ENCODE measurements around the gene OMA1. TPM values are rescaled to one million over a fixed set of nuclear protein-coding genes. Genes with fewer than 3 reads are reported as not detected.

The OMA1 gene
- total RNA-seq (2021) = 11.9 and 14.6 TPM in 2 replicates
- percentile 63 among the genes with signal in this experiment for Bru-seq, nascent RNA
- percentile 62 among the genes with signal in this experiment for BruChase-seq, experiment 1, labeled RNA remaining after a 2-hour chase
- BruChase-seq, experiment 2, labeled RNA remaining after a 6-hour chase = percentile 53 among the genes with signal in this experiment
- long read RNA-seq, partial matches to known transcripts = 1 of 10 reads
- long read RNA-seq, other reads (novel, unspliced or antisense) = 9 of 10 reads

GRCh38 chr1:58546520-58547308, at the start of gene OMA1:
Gene OMA1 (minus strand): TSS chr1:58546726. CDS start chr1:58539294, 7,432 bp downstream.
- Histone ChIP-seq H3K27me3 (replicated peaks; ENCODE audit: insufficient read depth, low read depth, low read length, poor library complexity) (no peaks in the 10 kb centered on the region), H3K4me1 (ENCODE audit: insufficient read depth, low read length, poor library complexity, severe bottlenecking) (peaks cover 22% of the 10 kb centered on the region), H3K27ac (ENCODE audit: low read depth, low read length, poor library complexity, severe bottlenecking) (peak within 1 kb of the TSS; percentile 96), H3K36me3 (ENCODE audit: insufficient read depth, low read length, poor library complexity, severe bottlenecking) (no peaks in the 10 kb centered on the region), H3K4me3 (ENCODE audit: low read depth, low read length, poor library complexity, severe bottlenecking) (peak within 1 kb of the TSS; percentile 76), H3K9me3 (ENCODE audit: low read depth, low read length, poor library complexity, severe bottlenecking) (no peaks in the 10 kb centered on the region)
- CTCF ChIA-PET = interaction anchor here (0.6 to 1.2 kb wide), 3 partner anchors 31 to 529 kb away, joined by 3 to 12 read pairs (median 5); no protein-coding TSS in a partner anchor
- intact Hi-C loops (cut with micrococcal nuclease; ENCODE audit: unreplicated experiment) = loop anchor here (1.0 to 10.0 kb wide), 8 partner anchors 102 to 1714 kb away; partner anchors contain the start of gene DAB1
- peak; percentile 98 for DNase-seq (ENCODE audit: low spot score)
- TF ChIP-seq CTCF (conservative IDR thresholded peaks at IDR 0.05; ENCODE audit: low read depth, low read length) = peak; percentile 99
- no peak for TF ChIP-seq EZH2 (IDR thresholded peaks at IDR 0.05; ENCODE audit: borderline replicate concordance, low read depth, low read length, poor library complexity, severe bottlenecking)
- POLR2A ChIA-PET (ENCODE audit: low non-redundant PET) = interaction anchor here (0.6 to 0.7 kb wide), 3 partner anchors 481 to 1471 kb away, joined by 7 to 11 read pairs (median 11); no protein-coding TSS in a partner anchor
- TSS peak; percentile 65 for BruUV-seq (replicated peaks)

- no peaks in the 10 kb centered on the region for H3K9me3 ChIP-seq (ENCODE audit: low read depth, low read length, poor library complexity, severe bottlenecking)
- TF ChIP-seq CTCF (conservative IDR thresholded peaks at IDR 0.05; ENCODE audit: low read depth, low read length) = no peak
- TF ChIP-seq EZH2 (IDR thresholded peaks at IDR 0.05; ENCODE audit: borderline replicate concordance, low read depth, low read length, poor library complexity, severe bottlenecking) = no peak
- intact Hi-C loops (cut with micrococcal nuclease; ENCODE audit: unreplicated experiment) = no loop called here
- no TSS peak for BruUV-seq (replicated peaks)
- no peak overlapping the region for H3K4me3 ChIP-seq (ENCODE audit: low read depth, low read length, poor library complexity, severe bottlenecking)
- H3K27me3 ChIP-seq (replicated peaks; ENCODE audit: insufficient read depth, low read depth, low read length, poor library complexity) = no peaks in the 10 kb centered on the region
- no peaks in the 10 kb centered on the region for H3K36me3 ChIP-seq (ENCODE audit: insufficient read depth, low read length, poor library complexity, severe bottlenecking)
- H3K4me1 ChIP-seq (ENCODE audit: insufficient read depth, low read length, poor library complexity, severe bottlenecking) = no peaks in the 10 kb centered on the region
- ChIA-PET POLR2A (ENCODE audit: low non-redundant PET) (no interaction called here), CTCF (no interaction called here)
- no peak for DNase-seq (ENCODE audit: low spot score)
- H3K27ac ChIP-seq (ENCODE audit: low read depth, low read length, poor library complexity, severe bottlenecking) = no peak overlapping the region
Observed at GRCh38 chr1:58594546-58594945, 48.0 kb upstream of the OMA1 start.

GRCh38 chr1:58592522-58593134, 46.1 kb upstream of the OMA1 start:
- no peak overlapping the region for H3K27ac ChIP-seq (ENCODE audit: low read depth, low read length, poor library complexity, severe bottlenecking)
- TF ChIP-seq CTCF (conservative IDR thresholded peaks at IDR 0.05; ENCODE audit: low read depth, low read length) (no peak), EZH2 (IDR thresholded peaks at IDR 0.05; ENCODE audit: borderline replicate concordance, low read depth, low read length, poor library complexity, severe bottlenecking) (no peak)
- intact Hi-C loops (cut with micrococcal nuclease; ENCODE audit: unreplicated experiment) = no loop called here
- H3K4me1 ChIP-seq (ENCODE audit: insufficient read depth, low read length, poor library complexity, severe bottlenecking) = no peaks in the 10 kb centered on the region
- no peaks in the 10 kb centered on the region for H3K27me3 ChIP-seq (replicated peaks; ENCODE audit: insufficient read depth, low read depth, low read length, poor library complexity)
- BruUV-seq (replicated peaks) = no TSS peak
- DNase-seq (ENCODE audit: low spot score) = peak; percentile 18
- H3K36me3 ChIP-seq (ENCODE audit: insufficient read depth, low read length, poor library complexity, severe bottlenecking) = no peaks in the 10 kb centered on the region
- CTCF ChIA-PET = no interaction called here
- POLR2A ChIA-PET (ENCODE audit: low non-redundant PET) = no interaction called here
- H3K4me3 ChIP-seq (ENCODE audit: low read depth, low read length, poor library complexity, severe bottlenecking) = no peak overlapping the region
- no peaks in the 10 kb centered on the region for H3K9me3 ChIP-seq (ENCODE audit: low read depth, low read length, poor library complexity, severe bottlenecking)

Measured in A673 (cell line).